Thyroid gland (tissue), 4 donors: ENCODE data around the gene LRCH1. TPM values are rescaled to one million over a fixed set of nuclear protein-coding genes. Genes with fewer than 3 reads are reported as not detected.

Experiments
- DNase-seq, 2 donors: peaks; one replicate each; pipeline ENCODE4 v3.0.0-alpha.2; 2019
- H3K27ac ChIP-seq, 3 donors: fragments of 200-600 bp; sonication (generic); 1 replicate in 2 of 3; 2 replicates in 1 of 3; pipeline ENCODE4 v1.5.1; 2016 to 2019; ENCODE audit warnings: mild to moderate bottlenecking in 1 of 3, moderate library complexity in 1 of 3
- H3K27me3 ChIP-seq: fragments of 200-600 bp; sonication (generic); one replicate; pipeline ENCODE4 v1.5.1; 2019
- H3K36me3 ChIP-seq, 2 donors: fragments of 200-600 bp; sonication (generic); one replicate each; pipeline ENCODE4 v1.5.1; 2016 to 2019
- H3K4me1 ChIP-seq, 2 donors: fragments of 200-600 bp; sonication (generic); one replicate each; pipeline ENCODE4 v1.5.1; 2017 to 2019
- H3K4me3 ChIP-seq, 3 donors: fragments of 200-600 bp; sonication (generic); replicated peaks in 1 of 3; 1 replicate in 2 of 3; 2 replicates in 1 of 3; pipeline ENCODE4 v1.5.1; 2016; ENCODE audit warnings: mild to moderate bottlenecking in 1 of 3
- H3K9me3 ChIP-seq: fragments of 200-600 bp; sonication (generic); one replicate; pipeline ENCODE4 v1.5.1; 2017
- POLR2A ChIP-seq, 2 donors: fragments of 450-650 bp; IDR thresholded peaks; one replicate each; pipeline ENCODE4 v1.6.1; 2017; ENCODE audit warnings: antibody characterized with exemption in 2 of 2, mild to moderate bottlenecking in 2 of 2, moderate library complexity in 1 of 2
- WGBS, 2 donors: methylation state at CpG; one replicate each; pipeline ENCODE4 v1.1.5; 2017; 5-methylcytosine and 5-hydroxymethylcytosine counted together
- intact Hi-C: fragments of 100-400 bp; cut with DNase I; formaldehyde crosslinking; loops from one replicate; pipeline ENCODE4 v1.15.1; 2023
- total RNA-seq, 4 donors: library from RNA; depleted of rRNA; stranded (reverse); fragments of >200 nt; gene quantifications; one replicate each; pipeline ENCODE4 v1.2.3, GENCODE V29; 2016
- TF ChIP-seq, protein P1 (sequence below), 6 experiments: fragments of 200-600 bp in 3 of 6; fragments of 450-650 bp in 3 of 6; sonication (generic) in 3 of 6; IDR thresholded peaks; one replicate each; pipeline ENCODE4 v1.5.1; 2016 to 2019; ENCODE audit warnings: antibody characterized with exemption in 6 of 6, mild to moderate bottlenecking in 2 of 6, inconsistent platforms in 1 of 6, moderate library complexity in 1 of 6

Gene LRCH1
- total RNA-seq, 4 donors from 2014 or later, result 13.5 to 19.3 (median 15.9) TPM

DNA sequence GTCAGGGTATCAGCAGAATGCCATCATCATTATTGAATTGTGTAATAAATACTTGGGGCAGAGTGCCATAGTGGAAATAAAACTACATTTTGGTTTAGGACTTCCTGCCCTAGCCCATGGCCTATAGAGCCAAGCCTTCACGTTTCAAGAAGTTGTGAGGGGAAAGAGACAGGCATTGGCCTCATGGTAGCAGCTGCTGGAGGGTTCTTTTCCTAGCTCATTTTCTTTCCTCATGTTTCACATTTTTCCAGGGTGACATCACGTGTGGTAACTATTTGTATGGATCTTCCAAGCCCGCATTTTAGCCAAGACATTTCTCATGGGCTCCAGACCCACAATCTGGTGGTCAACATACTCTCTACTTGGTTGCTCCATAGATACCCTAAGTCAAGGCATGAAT, 80.4 kb downstream of the LRCH1 start:
- Histone ChIP-seq H3K36me3 (no peaks in the 10 kb centered on the region), H3K27me3 (no peaks in the 10 kb centered on the region), H3K27ac (no peak overlapping the region), H3K4me1 (peaks cover under 1 to 10% of the 10 kb centered on the region in 2 donors), H3K9me3 (no peaks in the 10 kb centered on the region), H3K4me3 (no peak overlapping the region)
- no peak for TF ChIP-seq POLR2A (IDR thresholded peaks at IDR 0.05)
- TF ChIP-seq, protein P1, sequence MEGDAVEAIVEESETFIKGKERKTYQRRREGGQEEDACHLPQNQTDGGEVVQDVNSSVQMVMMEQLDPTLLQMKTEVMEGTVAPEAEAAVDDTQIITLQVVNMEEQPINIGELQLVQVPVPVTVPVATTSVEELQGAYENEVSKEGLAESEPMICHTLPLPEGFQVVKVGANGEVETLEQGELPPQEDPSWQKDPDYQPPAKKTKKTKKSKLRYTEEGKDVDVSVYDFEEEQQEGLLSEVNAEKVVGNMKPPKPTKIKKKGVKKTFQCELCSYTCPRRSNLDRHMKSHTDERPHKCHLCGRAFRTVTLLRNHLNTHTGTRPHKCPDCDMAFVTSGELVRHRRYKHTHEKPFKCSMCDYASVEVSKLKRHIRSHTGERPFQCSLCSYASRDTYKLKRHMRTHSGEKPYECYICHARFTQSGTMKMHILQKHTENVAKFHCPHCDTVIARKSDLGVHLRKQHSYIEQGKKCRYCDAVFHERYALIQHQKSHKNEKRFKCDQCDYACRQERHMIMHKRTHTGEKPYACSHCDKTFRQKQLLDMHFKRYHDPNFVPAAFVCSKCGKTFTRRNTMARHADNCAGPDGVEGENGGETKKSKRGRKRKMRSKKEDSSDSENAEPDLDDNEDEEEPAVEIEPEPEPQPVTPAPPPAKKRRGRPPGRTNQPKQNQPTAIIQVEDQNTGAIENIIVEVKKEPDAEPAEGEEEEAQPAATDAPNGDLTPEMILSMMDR (IDR thresholded peaks at IDR 0.05), result no peak
- intact Hi-C loops, result no loop called here
- DNase-seq, result no peak
- 77 to 81% methylated on average over 3 of the region's 3 CpGs for WGBS, 2 donors

DNA sequence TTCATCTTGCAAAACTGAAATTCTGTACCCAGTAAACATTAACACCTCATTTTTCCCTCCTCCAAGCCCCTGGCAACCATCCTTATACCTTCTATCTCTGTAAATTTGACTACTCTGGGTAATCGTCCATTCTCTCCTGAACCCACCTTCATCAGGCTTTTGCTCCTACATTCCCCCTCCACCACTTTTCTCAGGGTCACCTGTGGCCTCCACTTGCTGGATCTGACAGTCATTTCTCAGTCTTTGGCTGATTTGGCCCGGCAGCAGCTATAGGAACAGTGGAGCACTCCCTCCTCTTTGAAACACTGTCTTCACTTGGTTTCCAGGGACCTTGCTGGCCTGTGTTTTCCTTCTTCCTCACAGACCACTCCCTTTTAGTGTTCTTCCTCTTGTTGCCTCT, 83.5 kb downstream of the LRCH1 start:
- Histone ChIP-seq H3K36me3 (no peaks in the 10 kb centered on the region), H3K9me3 (no peaks in the 10 kb centered on the region), H3K4me1 (peaks cover 21 to 25% of the 10 kb centered on the region in 2 donors), H3K4me3 (no peak overlapping the region), H3K27ac (no peak overlapping the region), H3K27me3 (no peaks in the 10 kb centered on the region)
- TF ChIP-seq, protein P1 (IDR thresholded peaks at IDR 0.05), result no peak
- no peak for TF ChIP-seq POLR2A (IDR thresholded peaks at IDR 0.05)
- intact Hi-C loops, result no loop called here
- 63 to 65% methylated on average over 2 of the region's 2 CpGs for WGBS, 2 donors
- DNase-seq, result no peak

DNA sequence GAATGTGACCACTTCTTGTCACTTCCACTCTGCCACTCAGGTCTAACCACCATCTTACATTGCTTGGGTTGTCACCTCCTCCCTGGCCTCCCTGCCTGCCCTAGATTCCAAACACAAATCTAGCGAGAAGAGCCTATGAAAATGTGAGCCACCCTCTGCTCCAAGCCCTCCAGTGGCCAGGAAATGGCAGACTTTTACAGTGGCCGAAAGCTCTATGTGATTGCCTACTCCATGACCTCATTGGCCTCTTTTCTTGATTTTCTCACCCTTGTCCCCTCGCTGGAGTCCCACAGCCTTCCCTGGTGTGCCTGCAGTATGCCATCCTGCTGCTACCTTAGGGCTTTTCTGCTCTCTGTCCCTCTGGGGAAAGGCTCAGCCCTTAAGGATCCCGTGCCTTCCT, 84.2 kb downstream of the LRCH1 start:
- DNase-seq, result no peak
- TF ChIP-seq, protein P1 (IDR thresholded peaks at IDR 0.05), result no peak
- no peak for TF ChIP-seq POLR2A (IDR thresholded peaks at IDR 0.05)
- no peak overlapping the region for H3K27ac ChIP-seq
- intact Hi-C loops, result no loop called here
- no peaks in the 10 kb centered on the region for H3K27me3 ChIP-seq
- 94 to 96% methylated on average over 4 of the region's 4 CpGs for WGBS, 2 donors
- no peaks in the 10 kb centered on the region for H3K9me3 ChIP-seq
- no peak overlapping the region for H3K4me3 ChIP-seq
- H3K36me3 ChIP-seq, result no peaks in the 10 kb centered on the region
- peaks cover 27 to 33% of the 10 kb centered on the region in 2 donors for H3K4me1 ChIP-seq

DNA sequence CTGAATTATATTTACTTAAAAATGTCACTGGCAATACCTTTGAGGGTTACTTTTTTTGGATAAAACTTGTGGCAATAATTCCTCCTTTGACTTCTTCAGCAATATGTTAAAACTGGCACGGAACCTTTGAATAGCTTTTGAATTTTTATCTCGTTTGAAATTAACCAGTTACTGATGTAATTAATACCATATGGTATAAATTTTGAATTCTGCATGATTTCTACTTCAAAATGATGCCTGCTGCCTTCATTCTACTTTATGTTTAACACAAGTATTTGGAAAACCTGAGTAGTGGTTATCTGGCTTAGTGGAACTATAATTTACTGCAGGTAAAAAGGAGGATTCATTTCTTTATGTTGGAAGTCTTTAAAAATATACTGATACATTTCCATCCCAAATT, 85.3 kb downstream of the LRCH1 start:
- no peak for DNase-seq
- H3K9me3 ChIP-seq, result no peaks in the 10 kb centered on the region
- peak overlapping the region in 1 of 3 donors; percentile 69 for H3K27ac ChIP-seq
- no peak overlapping the region for H3K4me3 ChIP-seq
- intact Hi-C loops, result no loop called here
- H3K4me1 ChIP-seq, result peaks cover 29 to 38% of the 10 kb centered on the region in 2 donors
- 80 to 83% methylated on average over 2 of the region's 2 CpGs for WGBS, 2 donors
- TF ChIP-seq, protein P1 (IDR thresholded peaks at IDR 0.05), result no peak
- no peak for TF ChIP-seq POLR2A (IDR thresholded peaks at IDR 0.05)
- no peaks in the 10 kb centered on the region for H3K27me3 ChIP-seq
- H3K36me3 ChIP-seq, result no peaks in the 10 kb centered on the region

DNA sequence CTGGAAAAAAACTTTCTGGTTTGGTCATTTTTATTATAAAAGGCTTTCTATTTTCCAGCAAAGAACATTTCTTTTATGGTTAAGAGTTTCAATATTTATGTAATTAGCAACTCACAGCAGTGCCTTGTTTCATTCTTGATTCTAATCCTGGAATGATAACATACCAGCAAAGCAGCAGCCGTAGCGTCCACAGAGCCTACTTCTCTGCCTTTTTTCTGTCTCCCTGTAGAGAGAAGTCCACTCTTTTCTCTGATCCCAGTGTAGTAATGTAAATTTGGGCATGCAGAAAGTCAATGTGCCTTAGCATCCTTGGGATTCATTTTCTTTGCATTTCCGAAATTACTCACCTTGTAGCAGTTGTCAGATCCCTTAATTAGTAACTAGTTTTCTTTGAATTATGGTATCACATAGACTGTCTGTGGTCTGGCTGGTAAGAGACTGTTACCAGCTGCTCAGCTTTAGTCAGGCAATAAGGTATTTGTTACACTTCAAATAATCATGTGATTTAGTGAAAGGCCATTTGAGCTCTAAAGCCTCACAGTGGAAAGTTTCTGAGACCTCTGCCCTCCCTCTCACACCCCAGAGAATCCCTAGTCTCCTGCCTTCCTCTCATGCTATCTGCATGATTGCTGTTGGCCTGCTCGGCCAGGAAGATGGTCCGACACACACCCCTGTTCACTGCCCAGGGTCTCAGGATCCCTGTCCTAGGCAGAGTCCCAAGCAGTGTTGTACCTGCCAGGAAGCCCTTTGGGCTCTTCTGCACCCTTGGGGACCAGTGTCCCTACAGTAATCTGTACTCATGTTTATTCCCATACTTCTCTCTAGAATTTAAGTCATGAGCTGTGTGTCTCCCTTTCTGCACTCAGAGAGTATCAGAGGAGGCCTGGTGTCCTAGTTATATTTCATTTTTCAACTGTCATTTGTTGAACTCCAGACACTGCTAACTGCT, 86.3 kb downstream of the LRCH1 start:
- WGBS, 2 donors, result 66 to 74% methylated on average over 5 of the region's 5 CpGs
- Histone ChIP-seq H3K27ac (peak overlapping the region; percentile 35 to 69 (median 62)), H3K4me3 (no peak overlapping the region), H3K36me3 (no peaks in the 10 kb centered on the region), H3K9me3 (no peaks in the 10 kb centered on the region), H3K4me1 (peaks cover 29 to 40% of the 10 kb centered on the region in 2 donors), H3K27me3 (no peaks in the 10 kb centered on the region)
- TF ChIP-seq, protein P1 (IDR thresholded peaks at IDR 0.05), result no peak
- TF ChIP-seq POLR2A (IDR thresholded peaks at IDR 0.05), result no peak
- intact Hi-C loops, result no loop called here
- DNase-seq, result peak; percentile 13 to 44
